Activated CD4-positive, alpha-beta T cell treated with anti-CD3 and anti-CD28 coated beads for 48 hours (primary cell): ENCODE measurements around the gene ARRDC3.
"Not testable (repeated sequence)": the region's sequence is repeated elsewhere in the genome, so short reads cannot be mapped to it uniquely, and the experiment has no call there.

ENCODE experiments used
- DNase-seq: peaks from one replicate; pipeline ENCODE4 v3.0.0-alpha.2; 2020

Gene ARRDC3

GRCh38 chr5:91359962-91360609 is 23.0 kb downstream of the ARRDC3 start:
- no peak for DNase-seq

DNA sequence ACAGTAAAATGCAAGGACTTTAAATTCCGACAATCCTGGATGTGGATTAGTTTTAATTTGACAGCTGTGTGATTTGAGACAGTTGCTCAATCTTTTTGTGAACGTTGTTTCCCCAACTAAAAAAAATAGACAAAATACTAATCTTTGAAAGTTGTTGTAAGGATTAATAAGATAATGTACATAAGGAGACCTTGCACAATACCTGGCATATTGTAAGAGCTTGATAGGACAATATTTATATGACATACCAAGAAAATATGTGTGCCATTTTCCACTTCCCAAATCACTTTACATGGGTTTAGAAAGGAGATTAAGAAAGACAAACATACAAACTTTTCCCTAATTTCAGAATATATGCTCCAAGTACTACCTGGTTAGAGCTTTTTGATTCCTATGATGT is 25.3 kb downstream of the ARRDC3 start:
- no peak for DNase-seq

DNA sequence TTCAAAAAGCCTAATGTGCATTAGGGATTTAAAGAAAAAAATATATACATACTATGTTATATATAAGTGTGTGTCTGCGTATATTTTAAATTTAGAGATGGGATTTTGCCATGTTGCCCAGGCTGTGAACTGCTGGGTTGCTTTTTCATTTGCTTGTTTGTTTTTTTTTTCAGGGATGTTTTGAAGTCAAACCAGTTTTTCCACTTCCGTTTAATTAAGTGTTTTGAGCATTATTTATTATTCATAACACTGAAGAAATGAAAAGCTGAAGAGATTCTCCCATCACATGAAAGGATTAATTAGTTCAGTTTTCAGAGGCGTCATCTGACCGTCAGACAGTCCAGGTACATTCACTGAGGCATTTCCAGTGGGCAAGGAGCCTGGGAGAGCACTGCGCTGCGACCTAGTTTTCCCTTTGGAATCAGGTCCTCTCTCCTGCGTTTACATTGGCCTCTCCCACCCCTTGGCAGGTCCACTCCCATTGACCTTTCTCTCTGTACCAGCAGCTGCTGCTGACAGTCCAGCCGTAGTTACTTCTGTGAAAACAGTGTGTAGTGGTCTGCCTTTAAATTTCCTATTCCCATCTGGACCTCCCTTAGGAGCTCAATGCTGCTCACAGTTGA is 26.0 kb downstream of the ARRDC3 start:
- no peak for DNase-seq

DNA sequence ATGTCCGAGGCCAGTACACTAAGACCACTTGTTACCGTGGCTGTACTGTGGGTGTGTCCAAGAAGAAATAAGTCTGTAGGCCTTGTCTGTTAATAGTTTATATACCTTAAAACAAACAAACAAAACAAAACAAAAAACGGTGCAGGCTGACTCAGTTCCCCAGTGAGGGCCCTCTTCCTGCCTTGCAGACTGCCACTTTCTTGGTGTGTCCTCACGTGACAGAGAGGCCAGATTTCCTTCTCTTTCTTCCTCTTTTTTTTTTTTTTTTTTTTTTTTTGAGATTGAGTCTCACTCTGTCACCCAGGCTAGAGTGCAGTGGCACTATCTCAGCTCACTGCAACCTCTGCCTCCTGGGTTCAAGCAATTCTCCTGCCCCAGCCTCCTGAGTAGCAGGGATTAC is 28.2 kb downstream of the ARRDC3 start:
- DNase-seq = not testable (repeated sequence)

- no peak for DNase-seq
Measured at GRCh38 chr5:91352831-91353695, 30.1 kb downstream of the ARRDC3 start.

- no peak for DNase-seq
Measured at GRCh38 chr5:91345461-91345860, 37.7 kb downstream of the ARRDC3 start.

- DNase-seq = not testable (repeated sequence)
Measured at GRCh38 chr5:91344661-91345200, 38.4 kb downstream of the ARRDC3 start.

DNA sequence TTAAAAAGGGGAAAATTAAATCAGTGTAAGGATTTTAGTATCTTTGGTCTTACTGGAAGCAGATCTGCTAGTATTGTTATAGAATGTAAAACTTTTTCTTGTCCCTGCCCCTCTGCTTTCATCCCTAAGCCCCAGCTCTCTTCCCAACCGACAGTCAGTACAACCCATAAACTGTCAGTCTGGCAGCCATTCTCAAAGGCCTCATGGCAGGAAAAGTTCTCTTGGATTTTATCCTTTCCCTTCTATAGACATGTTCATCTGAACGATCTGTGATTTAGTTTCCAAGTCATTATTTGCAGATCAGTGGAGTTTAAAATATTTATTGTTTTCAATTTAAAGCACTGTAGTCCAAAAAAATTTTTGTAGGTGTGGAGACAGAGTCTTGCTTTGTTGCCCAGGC is 39.2 kb downstream of the ARRDC3 start:
- no peak for DNase-seq

GRCh38 chr5:91342931-91343330 is 40.2 kb downstream of the ARRDC3 start:
- not testable (repeated sequence) for DNase-seq

DNA sequence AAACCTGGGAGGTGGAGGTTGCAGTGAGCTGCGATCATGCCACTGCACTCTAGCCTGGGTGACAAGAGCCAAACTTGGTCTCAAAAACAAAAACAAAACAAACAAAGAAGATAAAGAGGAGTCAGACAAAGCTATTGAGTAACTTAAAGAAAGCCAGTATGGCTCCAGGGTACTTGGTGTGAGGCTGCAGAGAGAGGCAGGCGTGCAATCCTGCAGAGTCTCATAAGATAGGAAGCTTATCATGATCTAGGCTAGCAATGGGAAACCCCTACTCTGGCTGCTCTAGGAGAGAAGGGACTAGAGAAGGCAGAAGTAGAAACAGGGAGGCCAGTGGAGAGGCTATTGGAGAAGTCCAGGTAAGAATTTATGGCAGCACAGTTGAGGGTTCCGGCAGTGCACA is 42.0 kb downstream of the ARRDC3 start:
- DNase-seq = no peak

DNA sequence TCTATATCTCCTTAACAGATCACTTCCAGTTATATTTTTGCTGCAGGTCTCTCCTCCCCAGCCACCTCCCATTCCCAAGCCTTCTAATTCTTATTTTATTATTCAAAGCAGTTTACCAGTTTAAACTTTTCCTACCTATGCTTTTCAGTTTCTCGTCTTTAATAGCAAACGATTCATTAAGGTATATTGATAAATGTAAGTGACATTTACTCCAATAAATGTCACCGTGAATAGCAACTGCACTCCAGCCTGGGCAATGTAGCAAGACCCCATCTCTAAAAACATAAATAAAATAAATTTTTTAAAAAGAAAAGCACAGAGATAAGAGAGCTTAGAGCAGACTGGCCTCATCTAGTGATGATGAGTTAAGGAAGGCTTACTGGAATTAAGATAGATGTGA is 42.6 kb downstream of the ARRDC3 start:
- no peak for DNase-seq

- no peak for DNase-seq
Measured at GRCh38 chr5:91339063-91339705, 43.9 kb downstream of the ARRDC3 start.

DNA sequence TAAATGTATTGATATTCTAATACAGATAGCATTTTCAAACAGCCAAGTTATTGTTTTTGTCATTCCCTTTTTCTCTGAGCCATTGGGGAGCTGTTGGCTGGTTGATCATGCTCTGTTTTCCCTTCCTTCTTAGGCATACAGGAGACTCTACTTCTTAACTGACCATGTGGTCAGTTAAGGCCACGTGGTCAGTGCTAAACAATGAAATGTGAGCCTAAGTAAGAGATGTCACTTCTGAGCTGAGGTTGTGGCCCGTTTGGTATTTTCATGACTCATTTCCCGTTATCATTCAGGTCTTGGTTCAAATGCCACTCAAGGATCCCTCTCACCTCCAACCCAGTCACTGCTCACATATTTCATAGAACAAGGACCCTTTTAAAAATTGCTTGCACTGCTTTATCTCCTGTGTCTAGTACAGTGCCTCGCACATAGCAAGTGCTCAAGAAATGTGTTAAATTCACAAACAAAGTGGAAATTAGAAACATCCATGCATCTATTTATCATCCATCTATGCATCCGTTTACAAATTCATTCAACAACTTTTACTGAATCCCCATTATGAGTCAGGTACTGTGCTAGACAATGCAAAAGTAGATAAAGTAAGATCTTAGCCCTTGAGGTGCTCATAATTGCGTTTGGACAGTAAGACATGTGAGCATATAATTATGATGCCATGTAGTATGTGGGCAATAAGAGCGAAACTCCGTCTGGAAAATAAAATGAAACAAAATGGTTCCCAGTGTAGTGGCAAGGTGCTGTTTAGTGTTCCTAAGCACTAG is 50.7 kb downstream of the ARRDC3 start:
- DNase-seq = peak; percentile 20

GRCh38 chr5:91331705-91332104 is 51.4 kb downstream of the ARRDC3 start:
- no peak for DNase-seq

DNA sequence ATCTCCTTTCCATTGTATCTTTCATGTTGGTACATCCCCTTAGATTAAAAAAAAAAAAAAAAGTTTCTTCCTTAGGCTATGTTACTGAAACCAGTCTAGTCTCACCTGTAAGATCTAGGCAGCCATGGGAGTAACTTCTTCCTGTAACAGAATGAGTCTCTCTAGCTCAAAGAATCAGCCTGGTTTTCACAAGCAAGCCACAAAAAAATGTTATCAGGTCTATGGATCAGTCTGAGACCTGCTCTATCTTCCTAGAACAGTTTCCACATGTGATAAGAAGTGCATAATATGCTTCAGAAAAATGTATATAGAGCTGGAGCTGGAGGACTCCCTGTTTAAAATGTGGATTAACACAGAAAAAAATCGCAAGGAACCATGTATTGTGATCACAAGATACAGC is 53.8 kb downstream of the ARRDC3 start:
- no peak for DNase-seq

GRCh38 chr5:91328743-91329142 is 54.4 kb downstream of the ARRDC3 start:
- no peak for DNase-seq

DNA sequence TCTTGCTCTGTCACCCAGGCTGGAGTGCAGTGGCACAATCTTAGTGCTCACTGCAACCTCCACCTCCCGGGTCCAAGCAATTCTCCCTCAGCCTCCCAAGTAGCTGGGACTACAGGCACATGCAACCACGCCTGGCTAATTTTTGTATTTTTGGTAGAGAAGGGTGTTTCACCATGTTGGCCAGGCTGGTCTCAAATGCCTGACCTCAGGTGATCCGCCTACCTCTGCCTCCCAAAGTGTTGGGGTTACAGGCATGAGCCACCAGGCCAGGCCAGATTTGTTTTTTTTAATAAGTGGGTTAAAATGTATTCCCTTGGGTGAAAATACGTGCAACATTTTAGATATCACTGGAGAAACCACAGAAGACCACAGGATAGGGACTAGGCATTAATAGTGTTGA is 60.1 kb downstream of the ARRDC3 start:
- not testable (repeated sequence) for DNase-seq

DNA sequence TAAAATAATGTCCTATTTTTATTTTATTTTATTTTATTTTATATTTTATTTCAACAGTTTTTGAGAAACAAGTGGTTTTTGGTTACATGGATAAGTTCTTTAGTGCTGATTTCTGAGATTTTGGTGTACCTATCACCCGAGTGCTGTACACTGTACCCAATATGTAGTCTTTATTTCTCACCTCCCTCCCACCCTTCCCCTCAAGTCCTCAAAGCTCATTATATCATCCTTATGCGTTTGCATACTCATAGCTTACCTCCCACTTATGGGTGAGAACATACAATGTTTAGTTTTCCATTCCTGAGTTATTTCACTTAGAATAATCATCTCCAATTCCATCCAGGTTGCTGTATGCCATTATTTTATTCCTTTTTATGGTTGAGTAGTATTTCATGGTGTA is 63.5 kb downstream of the ARRDC3 start:
- DNase-seq = no peak

- peak; percentile 46 for DNase-seq
Measured at GRCh38 chr5:91318724-91319123, 64.4 kb downstream of the ARRDC3 start.
